GM18502 (cell line): ENCODE measurements around the gene FCN1.

Source experiments
- ATAC-seq: cut with Tn5 transposase; IDR thresholded peaks from one replicate; pipeline ENCODE4 v1.9.1; 2021; ENCODE audit warnings: mild to moderate bottlenecking; ENCODE audit not compliant: unreplicated experiment, poor library complexity

FCN1 gene

DNA sequence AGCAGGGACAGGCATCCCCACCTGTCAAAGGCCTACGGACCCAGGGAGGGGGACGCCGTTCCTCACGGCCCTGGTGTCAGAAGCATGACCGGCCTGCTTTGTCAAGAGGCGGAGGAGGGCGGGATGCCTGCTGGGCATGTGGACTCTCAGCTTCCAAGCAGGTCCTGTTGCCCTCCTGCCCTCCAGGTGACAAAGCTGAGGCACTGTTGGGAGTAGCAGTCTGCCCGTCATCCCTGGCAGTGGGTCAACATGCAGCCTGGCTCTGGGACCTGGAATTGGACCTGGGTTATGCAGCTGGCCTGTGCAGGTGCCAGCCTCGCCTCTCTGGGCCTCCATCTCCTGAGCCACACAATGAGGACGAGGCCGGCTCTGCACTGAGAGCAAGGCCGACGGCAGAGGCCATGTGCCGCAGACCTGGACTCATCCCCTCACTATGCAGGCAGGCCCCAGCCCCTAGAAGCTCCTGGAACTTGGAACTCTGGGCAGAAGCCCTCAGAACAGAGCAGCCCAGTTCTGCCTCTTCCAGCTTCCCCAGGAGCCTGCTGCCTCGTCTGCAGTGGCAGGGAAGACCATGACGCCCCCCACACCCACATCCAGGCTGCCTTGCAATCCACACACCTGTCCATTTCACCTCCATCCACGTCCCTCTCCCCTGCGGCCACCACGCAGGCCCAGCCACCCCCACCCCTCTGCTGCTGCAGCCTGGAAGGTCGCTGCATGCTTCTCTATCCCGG lies 20.8 kb upstream of the FCN1 start:
- ATAC-seq, result no peak

DNA sequence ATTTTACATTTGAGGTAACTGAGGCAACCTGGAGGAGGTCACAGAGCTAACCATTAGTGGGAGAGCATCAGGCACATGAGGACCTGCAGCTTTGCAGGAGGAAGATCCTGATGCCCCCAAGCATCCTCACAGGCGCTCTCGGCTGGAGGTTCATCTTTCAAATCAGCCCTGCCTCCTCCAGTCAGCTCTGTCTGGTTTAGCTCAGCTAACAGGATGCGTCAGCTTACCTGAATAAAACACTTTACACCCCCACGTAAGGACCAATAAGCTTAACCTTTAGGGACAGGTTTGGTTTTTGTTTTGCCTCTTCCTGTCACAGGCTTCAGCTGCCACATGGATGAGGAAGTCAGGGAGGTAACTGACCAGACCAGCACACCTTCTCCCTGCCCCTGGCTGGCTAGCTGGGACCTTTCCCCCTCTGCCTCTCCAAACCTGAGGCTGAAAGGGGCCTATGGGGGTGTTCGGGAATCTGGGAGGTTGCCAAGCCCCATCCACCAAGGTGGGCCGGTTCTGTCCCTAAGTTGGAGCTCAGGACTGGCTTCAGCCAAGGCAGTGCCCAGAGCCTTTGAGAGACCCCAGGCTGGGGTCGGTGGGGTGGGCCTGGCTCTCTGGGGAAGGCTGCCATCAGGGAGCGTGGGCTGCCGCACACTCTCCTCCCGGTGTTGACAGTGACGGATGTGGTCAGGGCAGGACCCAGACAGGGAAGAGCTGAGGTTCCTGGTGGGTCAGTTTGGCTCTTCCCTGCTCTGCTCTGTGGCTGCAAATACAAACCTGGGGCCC lies 20.0 kb upstream of the FCN1 start:
- peak; percentile 1 for ATAC-seq

DNA sequence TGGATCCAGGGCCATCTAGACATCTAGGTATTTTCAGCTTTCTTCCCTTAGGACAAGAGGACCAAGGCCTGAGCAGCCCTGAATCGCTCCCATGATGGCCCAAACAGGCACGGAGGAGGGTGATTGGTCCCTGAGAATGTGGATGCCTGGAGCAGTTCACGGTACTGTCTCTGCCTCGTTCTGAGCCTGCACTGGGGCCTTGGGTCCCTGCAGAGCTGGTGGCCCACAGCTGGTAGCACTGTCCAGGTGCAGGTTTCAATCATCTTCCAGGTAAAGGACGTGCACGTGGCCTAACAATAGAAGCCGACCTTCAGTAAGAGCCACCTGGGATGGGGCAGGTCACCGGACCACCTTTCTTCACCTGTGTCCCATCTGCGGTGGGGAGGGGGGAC lies 19.4 kb upstream of the FCN1 start:
- peak; percentile 37 for ATAC-seq

DNA sequence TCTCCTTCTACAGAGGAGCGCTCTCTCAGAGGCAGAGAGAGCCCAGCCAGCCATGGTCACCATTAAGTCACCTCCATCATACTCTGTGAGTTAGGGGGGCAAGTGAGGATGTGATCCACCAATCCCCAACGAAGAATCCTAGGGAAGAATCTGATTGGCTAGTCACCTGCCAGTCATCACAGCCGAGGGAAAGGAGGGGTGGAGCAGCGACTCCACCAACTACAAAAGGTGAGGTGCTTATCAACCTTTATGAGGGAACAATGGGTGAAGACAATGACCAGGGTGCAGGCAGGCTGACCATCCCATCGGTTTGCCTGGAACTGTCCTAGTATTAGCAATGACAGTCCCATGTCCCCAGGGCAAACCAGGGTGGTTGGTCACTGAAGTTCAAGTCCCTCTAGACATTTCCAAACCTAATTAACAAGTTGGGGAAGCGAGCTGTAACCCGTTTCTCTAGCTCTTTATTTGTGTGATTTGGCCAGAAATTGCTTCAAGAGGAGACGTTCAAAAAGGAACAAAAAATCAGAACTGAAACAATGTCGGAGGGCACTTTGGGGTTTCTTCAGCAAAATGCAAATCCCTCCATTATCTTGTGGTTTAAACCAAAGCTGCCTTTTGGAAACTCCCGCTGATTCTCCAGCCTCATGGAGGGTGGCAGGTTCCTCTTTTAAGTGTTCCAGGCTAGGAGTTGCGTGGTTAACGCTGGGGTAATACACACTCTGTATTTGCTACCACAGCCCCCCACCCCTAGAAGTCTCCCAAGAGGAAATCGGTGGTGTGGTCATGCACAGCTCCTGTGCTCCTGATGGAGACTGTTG lies 18.8 kb upstream of the FCN1 start:
- peak; percentile 47 for ATAC-seq

DNA sequence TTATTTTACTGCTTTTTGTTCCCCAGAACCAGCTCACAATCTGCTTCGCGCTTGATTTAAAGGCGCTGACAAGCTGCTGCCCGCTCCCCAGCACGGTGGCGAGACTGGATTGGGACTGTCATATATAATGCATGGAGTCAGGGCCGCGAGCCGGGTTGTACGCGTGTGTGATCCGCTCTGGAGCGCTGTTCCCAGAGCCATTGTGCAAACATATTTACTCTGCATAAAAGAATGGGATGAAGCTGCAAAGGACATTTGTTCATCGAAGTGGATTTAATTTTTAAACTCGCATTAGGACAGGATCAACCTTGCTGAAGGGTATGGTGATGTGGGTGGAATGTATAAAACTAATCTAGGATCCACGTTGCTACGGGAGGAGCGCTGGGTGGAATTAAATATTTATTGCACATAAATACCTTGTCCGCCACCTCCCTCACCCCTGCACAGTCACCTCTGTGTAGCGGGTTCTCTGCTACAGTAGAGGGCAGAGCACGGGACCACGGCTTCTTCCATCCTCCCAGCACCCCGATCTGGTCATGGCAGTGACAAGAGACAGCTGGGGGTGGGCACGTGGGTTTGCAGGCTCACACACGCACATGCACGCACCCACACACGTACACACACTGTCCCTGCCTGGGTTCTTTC lies 18.1 kb upstream of the FCN1 start:
- ATAC-seq, result no peak

DNA sequence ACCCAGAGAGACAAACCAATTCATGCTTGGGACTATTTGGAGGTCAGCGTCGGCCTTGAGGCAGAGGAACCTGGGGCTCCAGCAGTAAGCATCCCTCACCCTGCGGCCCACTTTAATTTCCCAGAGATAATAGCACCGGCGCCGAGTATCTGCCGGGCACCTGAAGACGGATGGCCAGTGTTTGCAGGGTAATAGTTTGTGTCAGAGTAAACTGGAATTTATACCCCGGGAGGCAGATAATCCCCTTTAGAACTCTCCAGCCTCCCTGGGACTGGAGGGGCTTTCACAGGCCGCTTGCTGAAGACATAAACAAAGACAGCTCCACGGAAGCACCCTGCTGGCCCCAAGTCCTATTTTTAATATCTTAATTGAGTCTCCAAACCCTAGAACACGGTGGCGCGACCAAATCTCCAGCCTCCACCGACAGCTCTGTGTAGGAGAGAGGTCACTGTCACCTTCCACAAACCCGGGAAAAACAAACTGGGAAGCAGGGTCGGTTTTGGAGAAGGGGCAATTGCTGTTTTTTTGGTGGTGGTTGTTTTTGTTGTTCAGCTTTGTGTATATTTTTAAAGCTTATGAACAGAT lies 17.4 kb upstream of the FCN1 start:
- no peak for ATAC-seq

DNA sequence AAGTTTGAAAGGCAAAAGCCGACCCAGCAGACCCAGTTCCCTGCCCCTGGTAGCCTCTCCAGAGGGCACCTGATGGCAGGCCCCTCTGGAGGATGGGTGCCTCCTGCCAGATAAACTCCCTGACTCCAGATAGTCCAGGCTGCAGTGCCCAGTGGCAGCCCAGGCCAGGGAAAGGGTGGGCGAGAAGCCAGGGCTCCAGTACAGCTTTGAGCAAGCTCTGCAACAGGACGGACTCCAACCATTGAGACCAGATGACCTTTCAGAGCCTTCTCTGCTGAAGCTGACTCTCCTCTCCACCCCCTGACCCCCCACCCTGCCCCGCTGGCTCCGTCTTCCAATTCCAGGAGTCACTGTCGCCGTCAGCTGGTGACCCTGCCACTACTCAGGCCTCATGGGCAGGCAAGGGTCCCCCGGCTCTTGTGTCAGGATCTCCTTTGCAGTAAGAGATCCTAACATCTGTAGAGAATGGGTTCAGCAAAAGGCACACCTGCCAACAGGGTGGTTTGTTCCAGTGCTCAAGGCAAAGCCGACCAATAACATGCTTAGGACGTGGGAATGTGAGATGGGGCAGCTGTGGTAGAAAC lies 15.5 kb upstream of the FCN1 start:
- no peak for ATAC-seq

DNA sequence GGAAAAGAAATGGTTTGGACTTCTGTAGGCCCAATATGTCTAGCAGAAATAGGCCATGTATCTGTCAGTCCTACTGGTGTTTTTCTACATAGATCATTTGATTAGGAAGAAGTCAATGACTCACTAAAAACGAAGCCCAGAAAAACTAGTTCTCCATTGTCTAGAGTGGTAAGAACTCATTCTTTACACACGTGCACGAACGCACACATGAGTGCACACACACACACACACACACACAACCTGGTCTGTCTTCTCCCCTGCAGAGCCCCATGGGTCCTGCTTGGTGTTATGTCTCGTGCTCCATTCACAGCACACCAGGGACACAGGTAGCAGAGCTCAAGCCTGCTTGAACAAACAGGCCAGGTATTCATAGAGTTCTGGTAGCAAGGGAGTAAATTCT lies 14.9 kb upstream of the FCN1 start:
- no peak for ATAC-seq

DNA sequence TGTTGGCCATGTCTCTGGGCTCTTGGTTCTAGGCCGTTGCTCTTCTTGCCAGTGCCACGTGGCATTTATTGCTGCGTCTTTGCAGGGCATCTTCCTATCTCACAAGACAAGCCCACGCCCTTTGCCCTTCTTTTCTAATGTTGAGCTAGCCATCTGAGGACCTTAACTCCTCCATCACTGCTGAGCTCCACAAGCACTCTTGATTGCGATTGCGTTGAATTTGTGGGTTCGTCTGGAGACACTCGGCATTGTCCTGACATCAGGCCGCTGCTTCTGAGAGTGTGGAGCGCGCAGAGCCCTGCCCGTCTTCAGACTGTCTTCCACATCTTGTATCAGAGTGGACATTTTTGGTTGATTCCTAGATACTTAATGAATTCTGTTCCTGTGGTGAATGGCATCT lies 14.5 kb upstream of the FCN1 start:
- ATAC-seq, result no peak

DNA sequence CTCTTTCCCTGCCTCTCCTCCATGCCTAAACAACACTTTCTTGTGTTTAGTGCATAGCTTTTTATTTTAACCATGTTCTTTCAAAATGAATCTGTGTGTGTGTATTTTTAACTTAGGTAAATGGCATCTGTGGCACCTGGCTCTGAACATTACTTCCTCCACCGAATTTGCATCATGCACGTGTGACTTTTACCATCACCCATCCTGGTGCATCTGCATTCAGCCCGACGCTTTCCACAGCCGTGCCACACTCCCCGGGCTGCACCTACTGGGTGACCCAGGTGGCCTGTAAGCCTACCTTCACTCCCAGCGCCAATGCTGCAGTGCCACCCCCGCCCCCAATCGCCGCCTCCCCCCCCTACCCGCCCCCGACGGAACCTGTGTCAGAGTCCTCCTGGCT lies 12.7 kb upstream of the FCN1 start:
- ATAC-seq, result no peak

DNA sequence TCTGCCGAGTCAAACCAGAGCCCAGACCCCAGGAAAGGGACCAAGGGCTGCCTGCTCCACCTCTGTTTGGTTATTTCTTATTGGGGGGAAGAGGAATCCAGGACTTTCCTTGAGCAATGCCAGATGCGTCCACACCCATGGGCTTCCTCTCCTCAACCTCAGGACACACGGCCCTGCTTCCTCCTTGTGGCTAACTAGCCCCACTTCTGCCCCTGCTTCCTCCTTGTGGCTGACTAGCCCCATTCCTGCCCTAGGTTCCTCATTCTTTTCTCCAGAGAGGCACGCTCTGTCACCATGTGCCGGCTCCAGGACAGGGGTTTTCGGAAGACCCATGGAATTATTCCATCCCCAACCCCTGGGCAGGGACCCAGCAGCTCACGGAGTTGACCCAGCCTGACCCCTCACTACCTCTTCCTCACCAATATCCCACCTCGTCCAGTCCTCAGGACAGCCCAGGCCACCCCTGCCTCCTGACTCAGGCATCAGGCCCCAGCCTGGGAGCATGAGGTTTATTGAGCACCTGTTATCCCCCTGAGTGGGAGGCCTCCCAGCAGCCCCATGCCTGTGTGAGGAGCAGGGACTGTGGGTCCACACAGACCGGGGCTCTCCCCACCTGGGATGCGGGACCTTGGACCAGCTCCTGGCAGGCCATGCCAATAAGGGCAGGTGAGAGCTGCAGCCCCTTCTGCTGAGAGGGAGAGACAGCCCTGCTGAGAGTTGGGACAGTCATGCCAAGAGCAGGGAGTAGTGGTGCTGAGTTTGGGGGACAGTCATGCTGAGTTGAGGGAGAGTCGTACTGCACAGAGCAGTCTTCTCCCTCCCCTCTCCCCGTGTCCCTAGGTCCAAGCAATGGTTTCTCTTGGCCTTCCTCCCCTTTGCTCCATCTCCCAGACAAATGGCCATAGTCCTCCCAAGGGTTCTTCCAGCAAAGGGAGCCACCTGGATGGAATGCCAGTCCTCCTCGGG lies 11.8 kb upstream of the FCN1 start:
- no peak for ATAC-seq

DNA sequence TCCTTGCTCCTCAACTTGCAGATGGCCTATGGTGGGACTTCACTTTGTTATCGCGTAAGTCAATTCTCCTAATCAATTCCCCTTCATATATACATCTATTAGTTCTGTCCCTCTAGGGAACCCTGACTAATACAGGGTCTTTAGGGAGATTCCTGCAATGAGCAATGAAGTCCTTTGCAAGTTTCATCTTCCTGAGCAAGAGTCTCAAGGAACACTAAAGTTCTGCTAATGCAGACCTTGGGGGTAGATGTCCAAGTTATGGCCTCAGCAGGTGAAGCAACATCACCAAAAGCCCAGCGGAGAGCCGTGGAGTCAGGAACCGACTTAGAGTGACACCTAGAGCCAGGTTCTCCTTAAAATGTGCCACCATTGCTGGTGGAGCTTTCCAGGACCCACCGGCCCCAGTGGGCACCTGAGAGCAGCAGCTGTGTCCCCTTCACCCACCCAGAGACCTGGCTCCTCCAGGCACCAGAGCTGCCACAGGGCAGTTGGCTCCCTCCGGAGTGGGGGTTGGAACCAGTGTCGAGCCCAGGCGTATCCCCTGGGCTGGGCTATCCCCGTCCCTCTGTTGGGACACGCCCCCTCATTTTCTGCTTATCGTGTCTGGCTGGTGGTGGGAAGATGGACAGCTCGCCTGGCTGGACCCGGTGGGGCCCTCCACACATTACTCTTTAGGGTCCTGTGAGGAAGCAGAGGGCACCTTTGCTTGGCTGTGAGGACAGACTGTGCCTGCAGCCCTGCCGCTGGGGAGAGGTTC lies 10.9 kb upstream of the FCN1 start:
- ATAC-seq, result no peak

DNA sequence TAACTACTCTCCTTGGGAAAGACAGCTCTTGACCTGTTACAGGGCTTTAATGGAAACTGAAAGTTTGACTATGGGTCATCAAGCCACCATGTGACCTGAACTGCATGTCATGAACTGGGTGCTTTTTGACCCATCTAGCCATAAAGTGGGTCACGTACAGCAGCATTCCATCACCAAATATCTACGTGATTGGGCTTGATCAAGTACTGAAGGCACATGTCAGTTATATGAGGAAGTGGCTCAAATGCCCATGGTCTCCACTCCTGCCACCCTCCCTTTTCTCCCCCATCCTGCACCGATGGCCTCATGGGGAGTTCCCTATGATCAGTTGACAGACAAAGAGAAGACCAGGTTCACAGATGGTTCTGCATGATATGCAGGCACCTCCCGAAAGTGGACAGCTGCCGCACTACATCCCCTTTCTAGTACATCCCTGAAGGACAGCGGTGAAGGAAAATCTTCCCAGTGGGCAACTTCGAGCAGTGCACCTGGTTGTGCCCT lies 7.3 kb upstream of the FCN1 start:
- ATAC-seq, result no peak

DNA sequence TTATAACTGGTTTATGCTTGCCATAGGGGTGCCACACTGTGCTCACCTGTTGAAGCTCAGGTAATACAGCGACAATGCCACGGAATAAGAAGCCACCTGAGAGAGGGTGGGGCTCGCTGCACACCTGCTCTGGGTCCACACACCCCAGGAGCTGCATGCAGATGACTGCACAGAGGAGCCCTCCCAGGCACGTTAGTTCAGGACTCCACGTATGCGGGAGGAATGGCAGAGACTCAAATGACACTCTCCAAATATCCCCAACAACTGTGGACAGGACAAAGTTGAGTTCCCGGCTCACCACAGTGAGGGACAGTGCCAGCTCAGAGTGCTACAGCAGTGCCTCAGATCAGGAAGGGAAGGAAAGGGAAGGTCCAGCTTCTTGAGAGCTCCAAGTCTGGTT lies 5.8 kb upstream of the FCN1 start:
- ATAC-seq, result no peak

DNA sequence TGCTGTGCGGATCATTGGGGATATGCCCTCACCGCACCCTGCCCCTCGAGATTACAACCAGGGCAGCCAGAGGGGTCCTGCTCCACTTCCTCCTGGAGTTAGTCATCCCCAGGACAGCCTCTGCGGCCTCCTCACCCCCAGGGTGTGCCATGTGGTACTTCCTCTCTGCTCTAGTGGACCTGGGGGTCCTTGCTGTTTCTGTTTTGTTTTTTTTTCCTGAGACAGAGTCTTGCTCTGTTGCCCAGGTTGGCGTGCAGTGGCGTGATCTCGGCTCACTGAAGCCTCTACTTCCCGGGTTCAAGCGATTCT lies 5.2 kb upstream of the FCN1 start:
- no peak for ATAC-seq

DNA sequence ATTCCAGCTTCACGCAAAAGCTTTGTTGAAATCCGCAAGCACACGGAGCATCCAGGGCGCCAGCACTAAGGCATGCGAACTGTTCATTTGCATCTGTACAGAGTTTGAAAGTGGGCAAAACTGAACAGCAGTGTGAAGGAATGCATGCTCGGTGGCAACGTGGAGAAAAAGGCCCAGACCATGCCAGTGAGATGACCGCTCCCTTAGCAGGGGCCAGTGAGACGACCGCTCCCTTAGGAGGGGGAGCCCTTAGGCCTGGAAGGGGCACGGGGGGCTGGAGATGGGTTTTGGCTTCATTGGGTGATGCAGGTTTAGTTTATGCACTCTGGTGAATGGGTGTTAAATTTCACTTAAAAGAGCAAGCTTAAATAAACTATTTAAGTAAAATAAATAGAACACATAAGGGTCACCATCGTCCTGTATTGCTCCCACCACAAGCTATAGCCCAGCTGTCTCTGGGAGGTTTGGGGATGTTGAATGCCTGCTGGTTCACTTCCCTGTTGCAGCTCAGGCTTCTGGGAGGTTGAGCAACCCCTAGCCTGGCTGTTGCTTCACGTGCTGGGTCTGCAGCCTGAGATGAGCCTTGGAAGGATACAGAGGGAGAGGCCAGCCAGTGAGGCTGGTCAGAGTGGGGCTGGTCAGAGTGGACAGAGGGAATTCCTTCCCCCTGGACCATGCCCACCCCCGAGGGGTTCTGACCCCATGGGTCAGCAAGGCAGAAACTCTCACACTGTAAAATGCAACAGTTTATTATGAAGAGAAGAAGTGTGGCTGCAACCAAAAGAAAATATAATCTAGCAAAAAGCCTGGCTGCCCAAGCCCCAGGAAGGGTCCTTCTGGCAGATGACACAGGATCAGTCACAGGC lies 4.6 kb upstream of the FCN1 start:
- no peak for ATAC-seq

DNA sequence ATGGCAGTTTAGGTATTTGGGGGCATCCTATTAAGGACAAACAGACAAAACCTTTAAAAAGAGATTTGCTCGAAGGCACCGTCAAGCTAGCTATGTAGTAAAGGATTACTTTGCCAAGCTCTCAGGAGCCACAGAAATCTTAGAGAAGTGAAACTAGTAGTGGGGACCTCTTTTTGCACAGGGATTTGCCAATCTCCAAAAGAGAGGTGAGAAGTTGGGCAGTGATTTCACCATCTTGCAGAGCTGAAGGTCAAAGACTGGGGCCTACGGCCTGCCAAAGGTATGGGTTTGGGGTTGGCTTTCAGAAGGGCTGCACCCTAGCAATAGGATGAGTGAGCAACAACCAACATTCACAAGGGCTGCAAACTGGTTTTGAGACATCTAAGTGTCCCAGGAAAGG lies 1.6 kb upstream of the FCN1 start:
- ATAC-seq, result no peak
